ENCODE results near the gene LRRC49.

GRCh38 chr15:71094137-71094536, 201.5 kb downstream of the LRRC49 start:
- TF ChIP-seq CTCF (IDR thresholded peaks at IDR 0.05; ENCODE audit: low read depth, low read length, poor library complexity, severe bottlenecking) = no peak
- no peak for TF ChIP-seq EZH2phosphoT487 (IDR thresholded peaks at IDR 0.05; ENCODE audit: borderline replicate concordance, low read length)
